Mucosa of descending colon (tissue), 3 donors: ENCODE data around the gene ADAMTS1. TPM values are rescaled to one million over a fixed set of nuclear protein-coding genes. Genes with fewer than 3 reads are reported as not detected.

Experiments used
- ATAC-seq: fragments of 200-7000 bp; cut with Tn5 transposase; one replicate; pipeline ENCODE4 v1.9.1; 2020; ENCODE audit warnings: mild to moderate bottlenecking, moderate library complexity
- DNase-seq, 3 donors: peaks; one replicate each; pipeline ENCODE4 v3.0.0-alpha.2; 2020
- H3K36me3 ChIP-seq: fragments of 200-600 bp; one replicate; pipeline ENCODE4 v1.8.0; 2021; ENCODE audit warnings: low read depth, mild to moderate bottlenecking
- H3K4me1 ChIP-seq: fragments of 200-600 bp; one replicate; pipeline ENCODE4 v1.8.0; 2021; ENCODE audit warnings: low read depth, mild to moderate bottlenecking
- H3K4me3 ChIP-seq: fragments of 200-600 bp; one replicate; pipeline ENCODE4 v1.8.0; 2021; ENCODE audit warnings: mild to moderate bottlenecking
- H3K9me3 ChIP-seq: fragments of 200-600 bp; one replicate; pipeline ENCODE4 v1.8.0; 2021; ENCODE audit warnings: mild to moderate bottlenecking
- CTCF ChIP-seq: fragments of 200-600 bp; IDR thresholded peaks from one replicate; pipeline ENCODE4 v1.8.0; 2022; ENCODE audit warnings: antibody characterized with exemption, mild to moderate bottlenecking
- intact Hi-C, 2 donors: fragments of 100-400 bp; cut with DNase I in 1 of 2; cut with micrococcal nuclease in 1 of 2; formaldehyde crosslinking; loops; one replicate each; pipeline versions ENCODE4 v1.11.0 to v1.11.1; 2022; cut with DNase I, micrococcal nuclease
- total RNA-seq, 3 donors: library from RNA; stranded (reverse); fragmentation: NEBNext Ultra II Directional in 2 of 3; extraction: Animal tissue kit (Norgen Biotek cat#: 25700) in 2 of 3; gene quantifications; one replicate each; pipeline versions ENCODE4 v1.2.1 to v1.2.4, GENCODE V29; 2021 to 2023
- donor health status: DM: no; HTN: no; CAD: no; lungs with moderate emphysema.
- donor health status: DM: no; HTN: no; CAD: no.
- donor health status: DM: no; HTN: yes; CAD: no.

Gene ADAMTS1
- total RNA-seq, 3 donors from 2014 or later, result 5.2 to 59.3 (median 43.9) TPM

GRCh38 chr21:26847002-26847401 is 1.8 kb upstream of the ADAMTS1 start:
- DNase-seq, result no peak

GRCh38 chr21:26846036-26846931 is 1.1 kb upstream of the ADAMTS1 start:
- Histone ChIP-seq H3K9me3 (no peaks in the 10 kb centered on the region), H3K4me1 (peaks cover 33% of the 10 kb centered on the region), H3K4me3 (no peak overlapping the region), H3K36me3 (no peaks in the 10 kb centered on the region)
- no peak for TF ChIP-seq CTCF
- ATAC-seq, result peak; percentile 21
- DNase-seq, result peak; percentile 60 to 75 (median 62)
- intact Hi-C loops, result loop anchor here in 1 of 2 donors (10.0 kb wide), 1 partner anchor 1899 kb away; no protein-coding TSS in a partner anchor

More at GRCh38 chr21:26847002-26847401, 1.8 kb upstream of the ADAMTS1 start:
- Histone ChIP-seq H3K9me3 (no peaks in the 10 kb centered on the region), H3K36me3 (no peaks in the 10 kb centered on the region), H3K4me3 (no peak overlapping the region), H3K4me1 (peaks cover 33% of the 10 kb centered on the region)
- no peak for ATAC-seq
- TF ChIP-seq CTCF, result no peak
- intact Hi-C loops, result loop anchor here in 1 of 2 donors (10.0 kb wide), 1 partner anchor 1898 kb away; no protein-coding TSS in a partner anchor

- Histone ChIP-seq H3K9me3 (no peaks in the 10 kb centered on the region), H3K4me1 (peaks cover 33% of the 10 kb centered on the region), H3K36me3 (no peaks in the 10 kb centered on the region), H3K4me3 (no peak overlapping the region)
- ATAC-seq (no peak), DNase-seq (peak in 1 of 3 donors; percentile 35)
- intact Hi-C loops, result loop anchor here in 1 of 2 donors (10.0 kb wide), 1 partner anchor 1899 kb away; no protein-coding TSS in a partner anchor
- no peak for TF ChIP-seq CTCF
Measured at GRCh38 chr21:26845759-26846035, 488 bp upstream of the ADAMTS1 start.

- ATAC-seq (peak; percentile 22), DNase-seq (peak in 2 of 3 donors; percentile 53)
- Histone ChIP-seq H3K9me3 (no peaks in the 10 kb centered on the region), H3K4me3 (peak overlapping the region; percentile 30), H3K36me3 (no peaks in the 10 kb centered on the region), H3K4me1 (peaks cover 33% of the 10 kb centered on the region)
- intact Hi-C loops, result loop anchor here in 1 of 2 donors (10.0 kb wide), 1 partner anchor 1900 kb away; no protein-coding TSS in a partner anchor
- TF ChIP-seq CTCF, result no peak
Measured at GRCh38 chr21:26844258-26845065, 747 bp downstream of the ADAMTS1 start.

- Histone ChIP-seq H3K9me3 (no peaks in the 10 kb centered on the region), H3K36me3 (no peaks in the 10 kb centered on the region), H3K4me1 (peaks cover 33% of the 10 kb centered on the region), H3K4me3 (peak overlapping the region; percentile 30)
- intact Hi-C loops, result loop anchor here in 1 of 2 donors (10.0 kb wide), 1 partner anchor 1901 kb away; no protein-coding TSS in a partner anchor
- TF ChIP-seq CTCF, result no peak
- DNase-seq (peak in 1 of 3 donors; percentile 30), ATAC-seq (no peak)
Measured at GRCh38 chr21:26843933-26844257, 1.3 kb downstream of the ADAMTS1 start.
